ENCODE results near the gene MALT1. TPM values are rescaled to one million over a fixed set of nuclear protein-coding genes. Genes with fewer than 3 reads are reported as not detected.

The MALT1 gene
- total RNA-seq, 1 donor from 2014 or later: 25.8 TPM

DNA sequence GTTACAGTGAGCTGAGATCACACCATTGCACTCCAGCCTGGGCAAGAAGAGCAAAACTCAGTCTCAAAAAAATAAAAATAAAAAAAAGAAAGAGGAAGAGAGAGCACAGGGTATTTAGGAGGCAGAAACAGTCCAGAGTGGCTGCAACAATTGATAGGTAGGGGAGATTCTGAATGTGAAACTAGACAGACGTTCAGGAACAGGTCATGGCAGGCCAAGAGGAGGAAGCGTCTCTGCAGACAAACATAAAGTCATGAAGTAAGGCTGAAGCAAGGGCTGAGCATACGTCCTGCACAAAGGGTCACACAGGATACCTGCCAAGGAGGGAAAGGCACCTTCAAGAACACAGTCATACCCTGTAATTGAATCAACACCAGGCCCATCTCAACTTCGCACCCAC lies 129.3 kb downstream of the MALT1 start:
- no peak overlapping the region for H3K4me3 ChIP-seq
- ATAC-seq: no peak
- no peak overlapping the region for H3K27ac ChIP-seq
- DNase-seq: no peak
- intact Hi-C loops (cut with DNase I): no loop called here
- H3K9me3 ChIP-seq: no peaks in the 10 kb centered on the region
- no peaks in the 10 kb centered on the region for H3K27me3 ChIP-seq
- H3K36me3 ChIP-seq: no peaks in the 10 kb centered on the region
- TF ChIP-seq, protein P1, sequence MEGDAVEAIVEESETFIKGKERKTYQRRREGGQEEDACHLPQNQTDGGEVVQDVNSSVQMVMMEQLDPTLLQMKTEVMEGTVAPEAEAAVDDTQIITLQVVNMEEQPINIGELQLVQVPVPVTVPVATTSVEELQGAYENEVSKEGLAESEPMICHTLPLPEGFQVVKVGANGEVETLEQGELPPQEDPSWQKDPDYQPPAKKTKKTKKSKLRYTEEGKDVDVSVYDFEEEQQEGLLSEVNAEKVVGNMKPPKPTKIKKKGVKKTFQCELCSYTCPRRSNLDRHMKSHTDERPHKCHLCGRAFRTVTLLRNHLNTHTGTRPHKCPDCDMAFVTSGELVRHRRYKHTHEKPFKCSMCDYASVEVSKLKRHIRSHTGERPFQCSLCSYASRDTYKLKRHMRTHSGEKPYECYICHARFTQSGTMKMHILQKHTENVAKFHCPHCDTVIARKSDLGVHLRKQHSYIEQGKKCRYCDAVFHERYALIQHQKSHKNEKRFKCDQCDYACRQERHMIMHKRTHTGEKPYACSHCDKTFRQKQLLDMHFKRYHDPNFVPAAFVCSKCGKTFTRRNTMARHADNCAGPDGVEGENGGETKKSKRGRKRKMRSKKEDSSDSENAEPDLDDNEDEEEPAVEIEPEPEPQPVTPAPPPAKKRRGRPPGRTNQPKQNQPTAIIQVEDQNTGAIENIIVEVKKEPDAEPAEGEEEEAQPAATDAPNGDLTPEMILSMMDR (IDR thresholded peaks at IDR 0.05): no peak
- no peaks in the 10 kb centered on the region for H3K4me1 ChIP-seq

DNA sequence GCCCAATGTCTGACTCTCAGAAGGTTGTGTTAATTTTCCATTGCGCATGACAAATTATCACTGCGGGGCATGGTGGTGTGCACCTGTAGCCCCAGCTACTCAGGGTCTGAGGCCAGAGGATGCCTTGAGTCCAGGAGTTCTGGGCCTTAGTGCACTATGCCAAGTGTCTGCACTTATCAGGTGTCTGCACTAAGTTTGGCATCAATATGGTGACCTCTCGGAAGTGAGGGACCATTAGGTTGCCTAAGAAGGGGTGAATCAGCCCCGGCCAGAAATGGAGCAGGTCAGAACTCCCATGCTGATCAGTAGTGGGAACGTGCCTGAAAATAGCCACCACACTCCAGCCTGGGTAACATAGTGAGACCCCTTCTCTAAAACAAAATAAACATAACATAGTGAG lies 131.7 kb downstream of the MALT1 start:
- ATAC-seq (no peak), DNase-seq (no peak)
- intact Hi-C loops (cut with DNase I): no loop called here
- H3K4me1 ChIP-seq: no peaks in the 10 kb centered on the region
- TF ChIP-seq, protein P1 (IDR thresholded peaks at IDR 0.05): no peak
- no peaks in the 10 kb centered on the region for H3K9me3 ChIP-seq
- no peaks in the 10 kb centered on the region for H3K27me3 ChIP-seq
- no peaks in the 10 kb centered on the region for H3K36me3 ChIP-seq
- H3K27ac ChIP-seq: no peak overlapping the region
- no peak overlapping the region for H3K4me3 ChIP-seq

DNA sequence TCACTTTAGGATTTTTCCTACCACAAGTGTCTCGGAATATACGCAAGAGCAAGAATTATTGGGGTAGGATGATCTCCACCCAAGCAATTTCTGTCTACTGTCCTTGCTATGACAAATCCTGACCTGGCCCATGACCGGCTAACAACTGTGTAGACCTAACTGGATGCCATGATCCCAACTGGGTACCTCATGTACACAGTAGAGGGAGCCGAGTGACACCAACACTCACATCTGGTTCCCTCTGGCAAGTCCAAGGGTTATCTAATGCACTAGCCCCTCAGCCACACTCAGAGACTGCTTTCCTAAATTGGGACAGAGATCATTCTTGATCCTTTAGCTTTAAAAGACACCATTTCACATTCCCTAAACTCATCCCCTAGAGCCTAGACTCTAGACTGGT lies 132.7 kb downstream of the MALT1 start:
- TF ChIP-seq, protein P1 (IDR thresholded peaks at IDR 0.05): no peak
- Histone ChIP-seq H3K4me1 (no peaks in the 10 kb centered on the region), H3K27ac (no peak overlapping the region), H3K27me3 (no peaks in the 10 kb centered on the region), H3K4me3 (no peak overlapping the region), H3K9me3 (no peaks in the 10 kb centered on the region), H3K36me3 (no peaks in the 10 kb centered on the region)
- ATAC-seq: no peak
- intact Hi-C loops (cut with DNase I): no loop called here
- DNase-seq: no peak

Other genes with a start within 250 kb of the MALT1 start
- gene ALPK2, start 42.4 kb upstream of the MALT1 start, total RNA-seq: 0.29 TPM
- 56.6 TPM for gene ZNF532, start 193.4 kb downstream of the MALT1 start, total RNA-seq